HG03025 (cell line): ENCODE measurements around the gene SLC16A12.

Experiments used
- ATAC-seq: cut with Tn5 transposase; IDR thresholded peaks from one replicate; pipeline ENCODE4 v1.9.1; 2021; ENCODE audit warnings: mild to moderate bottlenecking, moderate library complexity; ENCODE audit not compliant: unreplicated experiment, low FRiP score

SLC16A12 gene

DNA sequence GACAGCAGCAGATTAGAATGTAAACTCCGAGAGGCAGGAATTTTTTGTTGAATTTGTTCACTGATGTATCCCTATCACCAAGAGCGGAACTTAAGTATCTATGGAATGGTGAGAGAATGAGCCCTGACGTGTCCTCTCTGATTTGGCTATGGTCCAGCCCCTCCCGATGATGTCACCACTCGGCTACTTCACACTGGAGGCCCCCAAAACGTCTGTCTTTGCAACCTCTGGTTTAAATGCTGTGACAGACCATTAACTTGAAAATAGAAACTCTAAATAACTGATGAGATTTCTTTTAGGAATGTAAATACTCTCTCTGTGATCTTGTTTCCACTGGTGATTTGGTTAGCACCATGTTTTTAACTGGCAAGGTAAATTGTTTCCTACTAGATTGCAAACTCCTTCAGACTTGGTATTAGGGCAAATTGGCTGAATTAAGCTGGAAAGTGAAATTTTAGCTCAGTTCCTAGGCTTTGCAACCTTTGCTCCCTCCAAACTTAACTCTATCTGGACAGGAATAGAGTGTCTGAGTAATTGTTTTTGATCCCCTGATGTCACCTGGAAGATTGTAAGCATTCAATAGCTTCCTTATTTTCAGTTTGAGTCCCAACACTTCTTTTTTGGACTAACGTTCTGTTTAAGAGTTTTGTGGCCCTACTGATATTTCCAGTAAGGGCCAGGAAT lies 19.1 kb downstream of the SLC16A12 start:
- no peak for ATAC-seq

- no peak for ATAC-seq
Observed at GRCh38 chr10:89515031-89515841, 20.2 kb downstream of the SLC16A12 start.

DNA sequence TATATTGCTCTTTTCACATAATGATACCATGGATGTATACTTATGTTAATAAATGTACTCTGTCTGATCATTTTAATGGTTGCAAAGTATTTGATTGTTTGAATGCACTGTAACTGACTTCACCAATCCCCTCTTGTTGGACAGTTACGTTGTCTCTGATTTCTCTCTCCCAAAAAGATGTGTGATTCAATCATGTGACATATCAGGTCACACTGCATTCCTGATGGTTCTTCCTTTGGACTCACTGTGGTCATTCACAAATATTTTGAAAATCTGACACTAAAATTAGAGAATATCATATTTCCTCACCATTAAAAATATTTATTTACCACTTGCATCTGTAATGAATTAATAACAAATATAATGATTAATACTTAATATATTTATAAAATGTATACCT lies 22.2 kb downstream of the SLC16A12 start:
- no peak for ATAC-seq

- no peak for ATAC-seq
Observed at GRCh38 chr10:89505640-89506275, 29.6 kb downstream of the SLC16A12 start.

- ATAC-seq, result no peak
Observed at GRCh38 chr10:89504691-89505090, 30.7 kb downstream of the SLC16A12 start.

- ATAC-seq, result no peak
Observed at GRCh38 chr10:89503652-89504370, 31.6 kb downstream of the SLC16A12 start.

GRCh38 chr10:89503151-89503550 lies 32.2 kb downstream of the SLC16A12 start:
- no peak for ATAC-seq

DNA sequence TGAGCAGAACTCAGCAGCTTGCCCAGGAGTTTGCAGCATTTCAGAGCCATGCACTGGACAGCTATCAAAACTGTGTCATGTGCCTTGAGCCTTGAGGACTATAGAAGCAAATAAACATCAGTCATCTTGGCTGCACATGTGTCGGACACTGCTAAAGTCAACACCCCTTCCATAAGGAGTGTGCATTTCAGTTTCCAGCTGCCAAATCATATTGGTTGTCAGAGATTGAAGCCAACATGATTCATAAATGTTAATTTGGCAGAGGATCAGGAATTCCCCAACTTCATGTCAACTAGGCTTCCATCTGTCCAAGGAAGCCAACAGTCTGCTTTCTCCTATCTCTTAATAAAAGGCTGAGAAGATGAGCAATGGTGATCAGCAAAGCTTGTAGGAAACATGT lies 32.8 kb downstream of the SLC16A12 start:
- ATAC-seq, result no peak

DNA sequence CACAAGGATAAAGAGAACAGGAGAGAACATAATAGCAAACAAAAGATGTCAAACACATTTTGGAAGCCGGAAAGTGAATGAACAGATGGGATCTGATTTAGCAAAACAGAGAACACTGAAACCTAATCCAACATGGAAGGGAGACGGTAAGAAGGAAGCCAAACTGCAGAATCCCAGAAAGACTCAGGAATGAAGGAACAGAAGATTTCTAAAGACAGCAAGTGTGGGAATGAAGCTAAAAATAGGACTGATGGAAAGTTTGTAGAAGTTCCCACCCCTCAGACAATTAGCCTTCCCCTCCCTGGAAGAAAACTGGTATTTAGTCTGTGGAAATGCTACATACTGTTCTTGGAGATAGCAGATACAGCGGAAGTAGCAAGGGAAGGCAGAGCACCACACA lies 40.8 kb downstream of the SLC16A12 start:
- no peak for ATAC-seq

- no peak for ATAC-seq
Observed at GRCh38 chr10:89494068-89494467, 41.3 kb downstream of the SLC16A12 start.

DNA sequence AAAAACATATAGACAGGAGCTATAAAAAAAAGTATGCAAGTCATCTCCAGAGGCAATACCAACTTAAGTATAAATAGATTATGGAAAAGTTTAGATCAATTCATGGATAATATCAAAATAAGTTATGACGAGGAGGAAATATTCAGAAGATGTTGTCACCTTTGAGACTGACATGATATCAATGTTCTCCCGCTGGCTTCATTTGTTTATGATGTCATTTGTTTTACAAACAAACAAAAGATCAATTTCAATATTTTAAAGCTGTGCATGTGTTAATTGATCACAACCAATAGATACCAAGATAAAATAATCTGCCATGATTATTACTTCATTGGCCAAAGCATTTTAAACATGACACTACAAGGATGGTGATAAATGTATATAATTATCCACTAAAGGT lies 43.5 kb downstream of the SLC16A12 start:
- no peak for ATAC-seq

GRCh38 chr10:89490596-89491335 lies 44.6 kb downstream of the SLC16A12 start:
- ATAC-seq, result no peak

DNA sequence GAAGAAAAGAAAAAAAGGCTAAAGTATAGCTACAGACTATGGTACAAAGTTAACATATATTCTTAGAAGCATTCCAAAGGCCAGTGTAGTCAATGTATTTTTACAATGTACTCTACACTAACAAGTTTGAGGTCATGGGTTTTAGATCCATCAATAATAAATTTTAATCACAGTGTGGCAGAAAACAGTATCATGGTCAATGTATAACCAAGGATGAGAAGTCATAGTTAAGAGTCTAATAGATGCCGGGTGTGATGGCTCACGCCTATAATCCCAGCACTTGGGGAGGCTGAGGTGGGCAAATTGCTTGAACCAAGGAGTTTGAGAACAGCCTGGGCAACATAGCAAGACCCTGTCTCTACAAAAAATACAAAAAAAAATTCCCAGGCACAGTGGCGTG lies 53.1 kb downstream of the SLC16A12 start:
- no peak for ATAC-seq

- ATAC-seq, result no peak
Observed at GRCh38 chr10:89481662-89482061, 53.7 kb downstream of the SLC16A12 start.

GRCh38 chr10:89479771-89480446 lies 55.5 kb downstream of the SLC16A12 start:
- no peak for ATAC-seq

- no peak for ATAC-seq
Observed at GRCh38 chr10:89478739-89479654, 56.4 kb downstream of the SLC16A12 start.

GRCh38 chr10:89478085-89478738 lies 57.2 kb downstream of the SLC16A12 start:
- ATAC-seq, result no peak

DNA sequence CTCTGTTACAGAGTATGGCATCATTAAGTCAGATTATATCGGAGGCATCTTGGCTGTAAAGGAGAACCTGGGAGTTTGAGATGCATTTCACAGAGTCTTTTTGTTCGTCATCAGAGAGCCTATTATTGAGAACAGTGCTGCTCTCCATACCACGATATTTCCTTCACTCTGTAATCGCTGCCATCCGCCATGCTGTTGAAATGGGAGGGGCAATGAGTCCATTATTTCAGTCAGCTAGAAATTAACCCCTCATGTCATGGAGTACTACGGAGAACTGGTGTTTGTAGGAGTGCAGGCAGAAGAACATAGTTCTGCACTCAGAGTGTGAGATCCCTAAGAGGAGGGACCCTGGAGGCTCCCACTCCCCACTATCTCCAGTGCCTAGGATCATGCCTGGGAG lies 59.2 kb downstream of the SLC16A12 start:
- ATAC-seq, result no peak
